Fibroblast of lung (primary cell): ENCODE results near the gene PLEKHG1. TPM values are rescaled to one million over a fixed set of nuclear protein-coding genes. Genes with fewer than 3 reads are reported as not detected.

Source experiments
- DNase-seq, 2 donors: peaks; one replicate each; pipeline versions ENCODE4 v3.0.0 to v3.0.0-alpha.2; 2010; ENCODE audit warnings: low read depth in 2 of 2
- H2AFZ ChIP-seq: 2 replicates; pipeline ENCODE4 v1.5.1; 2012; ENCODE audit warnings: low read length, control low read depth, inconsistent platforms
- H3K27ac ChIP-seq: 2 replicates; pipeline ENCODE4 v1.5.1; 2011; ENCODE audit warnings: low read length, control low read depth; ENCODE audit not compliant: insufficient read depth
- H3K27me3 ChIP-seq: 2 replicates; pipeline ENCODE4 v1.5.1; 2011; ENCODE audit warnings: mild to moderate bottlenecking, low read length; ENCODE audit not compliant: control insufficient read depth, insufficient read depth
- H3K36me3 ChIP-seq: 2 replicates; pipeline ENCODE4 v1.5.1; 2011; ENCODE audit warnings: low read length; ENCODE audit not compliant: control insufficient read depth, insufficient read depth
- H3K4me1 ChIP-seq: 2 replicates; pipeline ENCODE4 v1.5.1; 2011; ENCODE audit warnings: low read length; ENCODE audit not compliant: control insufficient read depth, insufficient read depth; ENCODE audit errors: extremely low read depth
- H3K4me2 ChIP-seq: 2 replicates; pipeline ENCODE4 v1.5.1; 2011; ENCODE audit warnings: low read length, control low read depth; ENCODE audit not compliant: insufficient read depth; ENCODE audit errors: extremely low read depth
- H3K4me3 ChIP-seq, 4 experiments: fragments of 200-600 bp in 1 of 4; sonication (generic) in 1 of 4; replicated peaks in 1 of 4; 2 replicates each; pipeline ENCODE4 v1.5.1; 2011 to 2016; ENCODE audit warnings: low read length in 4 of 4, low read depth in 3 of 4, mild to moderate bottlenecking in 3 of 4, control low read depth in 2 of 4, inconsistent platforms in 1 of 4, mixed read lengths in 1 of 4; ENCODE audit not compliant: insufficient read depth in 1 of 4; ENCODE audit errors: control extremely low read depth in 1 of 4
- H3K79me2 ChIP-seq: 2 replicates; pipeline ENCODE4 v1.5.1; 2012; ENCODE audit warnings: mild to moderate bottlenecking, low read length, inconsistent platforms; ENCODE audit not compliant: control insufficient read depth, insufficient read depth
- H3K9ac ChIP-seq: 2 replicates; pipeline ENCODE4 v1.5.1; 2011; ENCODE audit warnings: mild to moderate bottlenecking, low read length, control low read depth; ENCODE audit not compliant: insufficient read depth
- H3K9me3 ChIP-seq: 2 replicates; pipeline ENCODE4 v1.5.1; 2012; ENCODE audit warnings: low read depth, low read length; ENCODE audit not compliant: control insufficient read depth, insufficient read depth
- H4K20me1 ChIP-seq: 2 replicates; pipeline ENCODE4 v1.5.1; 2011; ENCODE audit warnings: low read length; ENCODE audit not compliant: control insufficient read depth, insufficient read depth; ENCODE audit errors: extremely low read depth
- EZH2 ChIP-seq: IDR thresholded peaks from 2 replicates; pipeline ENCODE4 v1.5.1; 2012; ENCODE audit warnings: low read length, control low read depth, mild to moderate bottlenecking; ENCODE audit errors: missing control alignments
- polyA minus RNA-seq: library from RNA; depleted of rRNA, polyadenylated mRNA; stranded (reverse); fragments of >200 nt; gene quantifications from 2 replicates; pipeline ENCODE4 v1.2.3, GENCODE V29; 2011; ENCODE audit warnings: low replicate concordance
- polyA plus RNA-seq, 2 donors: library from polyadenylated mRNA; depleted of rRNA in 1 of 2; stranded (reverse) in 1 of 2; unstranded in 1 of 2; fragments of >200 nt; gene quantifications; 2 replicates each; pipeline ENCODE4 v1.2.1, GENCODE V29; 2011 to 2012; ENCODE audit warnings: missing spikeins in 1 of 2
- total RNA-seq: library from RNA; depleted of rRNA; stranded (reverse); fragments of >200 nt; gene quantifications from 2 replicates; pipeline ENCODE4 v1.2.1, GENCODE V29; 2014
- TF ChIP-seq, protein P1 (sequence below), 2 donors: IDR thresholded peaks in 1 of 2; conservative IDR thresholded peaks in 1 of 2; 1 replicate in 1 of 2; 2 replicates in 1 of 2; pipeline ENCODE4 v1.5.1; 2011 to 2012; ENCODE audit warnings: low read length in 2 of 2, control low read depth in 1 of 2, inconsistent platforms in 1 of 2, low read depth in 1 of 2, mild to moderate bottlenecking in 1 of 2

Gene PLEKHG1
- total RNA-seq = 5.4 and 12.7 TPM in 2 replicates
- polyA plus RNA-seq = 0.30 and 1.7 TPM in 2 replicates
- polyA plus RNA-seq (2012) = 0.16 and 1.3 TPM in 2 replicates
- polyA minus RNA-seq = 0.63 and 3.6 TPM in 2 replicates

DNA sequence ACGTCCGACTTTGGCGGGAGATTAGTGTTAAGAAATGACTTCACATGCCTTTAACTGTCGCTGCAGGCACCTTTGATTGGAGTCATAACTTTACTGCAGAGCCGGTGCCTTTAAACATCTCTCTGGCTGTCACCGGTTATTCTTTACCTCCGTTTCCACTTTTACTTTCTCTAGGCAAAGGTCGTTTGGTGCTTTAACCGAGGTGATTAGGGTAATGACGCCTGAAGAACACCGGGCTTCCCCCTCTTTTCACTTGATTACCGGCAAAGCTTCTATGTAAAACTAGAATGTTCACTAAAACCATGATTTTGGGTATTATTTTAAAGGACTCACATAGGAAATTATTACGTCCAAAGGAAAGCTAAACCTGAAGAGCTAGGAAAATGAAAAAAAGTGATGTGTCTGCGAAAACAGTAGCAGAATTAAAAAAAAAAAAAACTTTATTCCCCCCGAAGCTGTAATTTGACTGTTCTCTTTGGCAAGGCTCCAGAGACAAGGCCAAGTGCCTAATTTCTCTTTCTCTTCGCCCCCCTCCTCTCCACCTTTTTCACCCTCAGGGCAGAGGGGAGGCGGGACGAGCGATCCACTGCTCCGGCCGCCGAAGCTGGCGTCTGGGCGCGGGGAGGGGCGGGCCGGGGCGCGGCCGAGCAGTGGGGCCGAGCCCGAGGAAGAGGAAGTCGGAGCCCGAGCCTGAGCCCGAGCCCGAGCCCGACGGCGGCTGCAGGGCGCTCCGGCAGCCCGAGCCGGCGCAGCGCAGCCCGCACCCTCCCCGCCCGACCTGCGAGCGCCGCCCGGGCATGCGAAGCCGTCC lies at the start of gene PLEKHG1:
Gene PLEKHG1 (plus strand): TSS at position 687 of the 811 bp plus-strand sequence. CDS start 133,797 bp downstream, outside the sequence.
- Histone ChIP-seq H3K27me3 (peaks cover 20% of the 10 kb centered on the region), H3K36me3 (no peaks in the 10 kb centered on the region), H3K9ac (peak within 1 kb of the TSS; percentile 11), H3K4me1 (no peaks in the 10 kb centered on the region), H2AFZ (peak within 1 kb of the TSS; percentile 28), H3K9me3 (no peaks in the 10 kb centered on the region), H3K4me2 (peak within 1 kb of the TSS; percentile 90), H3K27ac (no peak within 1 kb of the TSS), H4K20me1 (no peaks in the 10 kb centered on the region), H3K4me3 (peak within 1 kb of the TSS; percentile 43 to 64 (median 57)), H3K79me2 (no peaks in the 10 kb centered on the region)
- peak; percentile 38 to 64 for DNase-seq
- TF ChIP-seq, protein P1, sequence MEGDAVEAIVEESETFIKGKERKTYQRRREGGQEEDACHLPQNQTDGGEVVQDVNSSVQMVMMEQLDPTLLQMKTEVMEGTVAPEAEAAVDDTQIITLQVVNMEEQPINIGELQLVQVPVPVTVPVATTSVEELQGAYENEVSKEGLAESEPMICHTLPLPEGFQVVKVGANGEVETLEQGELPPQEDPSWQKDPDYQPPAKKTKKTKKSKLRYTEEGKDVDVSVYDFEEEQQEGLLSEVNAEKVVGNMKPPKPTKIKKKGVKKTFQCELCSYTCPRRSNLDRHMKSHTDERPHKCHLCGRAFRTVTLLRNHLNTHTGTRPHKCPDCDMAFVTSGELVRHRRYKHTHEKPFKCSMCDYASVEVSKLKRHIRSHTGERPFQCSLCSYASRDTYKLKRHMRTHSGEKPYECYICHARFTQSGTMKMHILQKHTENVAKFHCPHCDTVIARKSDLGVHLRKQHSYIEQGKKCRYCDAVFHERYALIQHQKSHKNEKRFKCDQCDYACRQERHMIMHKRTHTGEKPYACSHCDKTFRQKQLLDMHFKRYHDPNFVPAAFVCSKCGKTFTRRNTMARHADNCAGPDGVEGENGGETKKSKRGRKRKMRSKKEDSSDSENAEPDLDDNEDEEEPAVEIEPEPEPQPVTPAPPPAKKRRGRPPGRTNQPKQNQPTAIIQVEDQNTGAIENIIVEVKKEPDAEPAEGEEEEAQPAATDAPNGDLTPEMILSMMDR (conservative IDR thresholded peaks at IDR 0.05 in 1 of 2, IDR thresholded peaks at IDR 0.05 in 1 of 2; ENCODE audit: low read depth in 1 of 2, low read length in 2 of 2) = no peak
- no peak for TF ChIP-seq EZH2

DNA sequence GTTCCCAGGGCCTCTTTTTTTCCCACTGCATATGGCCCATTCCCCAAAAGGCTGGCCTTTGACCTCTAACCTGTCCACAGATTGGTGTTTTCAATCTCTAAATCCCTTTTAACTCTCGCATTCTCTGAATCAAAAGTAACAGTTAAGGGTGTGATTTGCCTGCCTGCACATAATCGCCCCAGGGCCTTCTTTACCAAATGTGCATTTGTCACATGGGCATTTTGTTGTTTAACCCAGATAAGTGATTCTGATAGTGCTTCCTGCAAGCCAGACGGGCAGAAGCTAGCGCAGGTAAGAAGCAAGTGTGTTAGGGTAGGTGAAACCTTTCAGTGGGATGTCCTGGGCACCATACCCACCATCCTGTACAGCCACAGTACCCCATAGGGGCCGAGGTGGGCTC lies 49.4 kb upstream of the PLEKHG1 start:
- Histone ChIP-seq H3K4me2 (no peak overlapping the region), H3K79me2 (no peaks in the 10 kb centered on the region), H4K20me1 (no peaks in the 10 kb centered on the region), H3K9ac (no peak overlapping the region), H3K4me3 (no peak overlapping the region), H3K36me3 (no peaks in the 10 kb centered on the region), H3K27ac (no peak overlapping the region), H3K9me3 (no peaks in the 10 kb centered on the region), H2AFZ (no peak overlapping the region), H3K4me1 (no peaks in the 10 kb centered on the region), H3K27me3 (no peaks in the 10 kb centered on the region)
- no peak for TF ChIP-seq EZH2
- TF ChIP-seq, protein P1 (conservative IDR thresholded peaks at IDR 0.05 in 1 of 2, IDR thresholded peaks at IDR 0.05 in 1 of 2; ENCODE audit: low read depth in 1 of 2, low read length in 2 of 2) = no peak
- DNase-seq = no peak

DNA sequence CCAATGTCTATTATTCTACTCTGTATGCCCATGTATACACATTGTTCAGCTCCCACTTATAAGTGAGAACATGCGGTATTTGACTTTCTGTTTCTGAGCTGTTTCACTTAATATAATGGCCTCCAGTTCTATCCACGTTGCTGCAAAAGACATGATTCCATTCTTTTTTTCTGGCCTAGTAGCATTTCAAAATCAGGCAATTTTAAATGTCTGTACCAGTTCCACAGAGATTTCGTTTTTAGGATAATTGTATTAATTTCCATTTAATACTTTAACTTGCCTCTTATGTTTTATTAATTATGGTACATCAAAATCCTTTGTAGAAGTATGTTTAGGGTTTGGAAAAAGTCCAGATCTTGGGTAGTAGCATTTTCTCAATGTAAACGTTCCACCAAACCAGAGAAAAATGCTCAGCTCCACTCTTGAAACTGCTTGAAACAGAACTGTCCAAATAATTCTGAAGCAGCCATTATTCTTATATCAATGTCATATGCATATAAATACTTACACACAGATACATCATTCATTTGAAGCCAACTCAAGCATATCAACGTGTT lies 42.6 kb upstream of the PLEKHG1 start:
- Histone ChIP-seq H4K20me1 (no peaks in the 10 kb centered on the region), H3K4me3 (no peak overlapping the region), H3K9ac (no peak overlapping the region), H3K36me3 (no peaks in the 10 kb centered on the region), H3K9me3 (no peaks in the 10 kb centered on the region), H3K27ac (no peak overlapping the region), H3K4me2 (no peak overlapping the region), H2AFZ (no peak overlapping the region), H3K4me1 (no peaks in the 10 kb centered on the region), H3K27me3 (no peaks in the 10 kb centered on the region), H3K79me2 (no peaks in the 10 kb centered on the region)
- TF ChIP-seq, protein P1 (conservative IDR thresholded peaks at IDR 0.05 in 1 of 2, IDR thresholded peaks at IDR 0.05 in 1 of 2; ENCODE audit: low read depth in 1 of 2, low read length in 2 of 2) = no peak
- no peak for DNase-seq
